GM18867 (cell line): Measurements from ENCODE around the gene NGDN.

ENCODE experiments used
- ATAC-seq: cut with Tn5 transposase; IDR thresholded peaks from one replicate; pipeline ENCODE4 v1.9.1; 2021; ENCODE audit warnings: mild to moderate bottlenecking, moderate library complexity; ENCODE audit not compliant: unreplicated experiment

The NGDN gene

DNA sequence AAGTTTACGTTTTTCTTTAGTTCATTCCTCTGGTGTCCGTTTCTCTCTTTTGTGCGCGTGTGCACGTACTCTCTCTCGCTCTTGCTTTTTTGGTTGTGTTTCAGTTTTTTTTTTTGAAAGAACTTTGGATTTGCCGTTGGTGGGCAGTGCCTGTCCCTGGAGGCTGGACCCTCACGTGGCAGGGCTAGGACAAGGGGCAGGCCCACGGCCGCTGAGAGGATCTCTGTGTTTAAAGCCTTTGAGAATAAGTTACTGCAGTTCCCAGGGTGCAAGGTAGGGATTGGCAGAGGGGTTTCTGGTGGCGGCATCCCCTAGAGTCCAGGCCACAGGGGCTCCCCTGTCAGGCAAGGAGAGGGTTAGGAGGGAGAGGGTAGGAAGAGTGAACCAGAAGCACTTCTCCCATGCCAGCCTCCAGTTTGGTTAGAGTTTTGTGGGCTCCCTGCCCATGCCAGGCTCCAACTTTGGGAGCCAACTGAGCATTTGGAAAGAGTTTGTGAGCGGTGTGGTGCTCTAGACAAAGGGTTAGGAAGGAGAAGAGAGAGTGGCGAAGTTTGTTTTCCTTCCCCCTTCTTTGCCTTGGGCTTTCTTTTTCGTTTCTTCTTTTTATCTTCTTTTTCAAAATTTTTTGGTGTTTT lies 51.5 kb downstream of the NGDN start:
- no peak for ATAC-seq

DNA sequence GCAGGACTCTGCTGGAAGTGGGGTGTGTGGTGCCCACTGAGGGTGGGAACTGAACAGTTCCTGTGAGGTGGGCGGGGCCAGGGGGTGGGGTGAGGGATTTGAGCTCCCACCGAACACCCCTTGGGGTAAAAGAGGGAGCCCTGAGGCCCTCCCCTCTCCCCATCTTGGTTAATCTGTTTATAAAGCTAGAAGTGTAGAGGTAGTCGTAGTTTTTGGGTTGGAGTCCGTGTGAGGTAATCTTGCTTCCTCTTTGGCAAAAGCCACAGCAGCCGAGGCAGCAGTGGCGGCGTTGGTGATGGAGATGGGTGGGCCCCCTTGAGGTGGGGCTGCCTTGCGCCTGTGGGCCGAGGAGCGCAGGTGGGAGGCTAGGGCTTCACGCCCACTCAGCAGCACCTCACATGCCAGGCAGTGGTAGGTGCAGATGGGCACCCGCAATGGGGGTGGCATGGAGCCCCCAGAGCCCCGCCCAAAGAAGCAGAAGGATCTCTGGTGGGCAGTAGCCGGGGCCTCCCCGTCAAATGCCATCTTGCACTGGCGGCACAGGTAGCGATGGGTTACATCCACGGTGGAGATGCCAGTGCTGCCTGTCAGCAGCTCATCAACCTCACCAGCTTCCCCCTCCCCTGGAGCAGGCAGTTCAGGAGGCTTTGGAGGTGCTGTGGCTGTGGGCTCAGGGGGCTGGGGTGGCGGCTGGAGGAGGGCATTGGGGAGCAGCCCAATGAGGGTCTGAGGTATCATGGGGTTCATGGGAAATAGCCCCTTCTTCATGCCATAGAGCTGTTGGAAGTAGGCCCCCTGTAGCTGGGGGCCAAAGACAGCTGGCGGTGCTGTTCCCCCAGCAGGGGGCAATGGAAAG lies 52.5 kb downstream of the NGDN start:
- ATAC-seq: no peak

DNA sequence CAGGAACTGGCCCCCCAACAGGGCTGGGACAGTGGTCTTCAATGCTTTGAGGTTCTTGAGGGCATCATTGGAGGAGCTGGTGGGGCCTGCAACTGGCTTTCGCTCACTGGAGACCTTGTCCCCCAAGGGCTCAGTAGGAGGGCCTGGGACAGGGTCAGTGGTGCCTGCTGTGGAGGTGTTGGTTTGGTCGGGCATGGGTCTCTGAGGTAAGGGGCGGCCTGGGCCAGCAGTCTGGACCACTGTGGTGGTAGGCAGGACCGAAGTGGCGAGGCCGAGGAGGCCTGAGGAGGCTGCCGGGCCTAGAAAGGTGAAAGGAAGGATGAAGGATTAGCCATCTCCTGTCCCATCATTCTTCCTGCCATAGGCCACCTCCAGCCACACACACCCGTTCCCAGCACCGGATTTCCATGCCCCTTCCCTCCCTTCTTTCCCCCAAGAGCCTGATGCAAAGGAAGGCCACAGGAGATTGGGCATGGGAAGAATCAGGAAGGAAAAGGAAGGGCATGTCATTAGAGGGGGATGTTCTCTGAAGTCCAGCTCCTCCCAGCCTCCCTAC lies 53.2 kb downstream of the NGDN start:
- ATAC-seq: no peak

DNA sequence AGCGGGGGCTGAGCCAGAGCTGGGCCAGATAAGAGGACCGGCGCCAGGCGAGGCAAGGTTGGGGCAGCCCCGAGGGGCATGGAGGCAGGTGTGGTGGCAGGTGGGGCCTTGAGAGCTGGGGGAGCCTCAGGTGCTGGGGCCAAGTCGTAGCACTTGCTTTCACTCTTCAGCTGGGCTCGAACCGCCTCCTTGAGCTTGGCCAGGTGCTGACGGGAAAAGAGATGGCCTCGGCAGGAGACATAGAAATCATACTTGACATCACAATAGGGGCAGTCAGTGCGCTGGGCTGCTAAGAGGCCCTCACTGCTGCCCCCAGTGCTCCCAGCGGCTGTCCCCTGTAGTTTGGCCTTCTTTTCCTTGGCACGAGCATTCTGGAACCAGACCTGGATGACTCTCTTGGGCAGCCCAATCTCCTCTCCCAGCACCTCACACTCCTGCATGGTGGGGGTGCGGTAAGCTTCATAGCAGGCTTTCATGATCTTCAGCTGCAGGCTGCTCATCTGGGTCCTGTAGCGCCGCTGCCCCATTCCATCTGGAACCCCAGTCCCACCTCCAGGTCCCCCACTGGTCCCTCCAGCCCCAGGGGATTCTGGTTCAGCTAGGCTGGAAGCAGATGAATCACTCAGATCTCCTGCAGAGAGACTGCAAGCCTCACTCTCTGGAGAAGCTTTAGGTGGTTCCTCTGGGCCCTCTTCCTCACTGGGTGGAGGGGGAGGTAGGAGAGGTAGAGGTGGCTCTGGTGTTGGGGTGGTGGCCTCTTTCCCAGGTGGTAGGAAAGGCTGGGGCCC lies 53.9 kb downstream of the NGDN start:
- ATAC-seq: no peak

DNA sequence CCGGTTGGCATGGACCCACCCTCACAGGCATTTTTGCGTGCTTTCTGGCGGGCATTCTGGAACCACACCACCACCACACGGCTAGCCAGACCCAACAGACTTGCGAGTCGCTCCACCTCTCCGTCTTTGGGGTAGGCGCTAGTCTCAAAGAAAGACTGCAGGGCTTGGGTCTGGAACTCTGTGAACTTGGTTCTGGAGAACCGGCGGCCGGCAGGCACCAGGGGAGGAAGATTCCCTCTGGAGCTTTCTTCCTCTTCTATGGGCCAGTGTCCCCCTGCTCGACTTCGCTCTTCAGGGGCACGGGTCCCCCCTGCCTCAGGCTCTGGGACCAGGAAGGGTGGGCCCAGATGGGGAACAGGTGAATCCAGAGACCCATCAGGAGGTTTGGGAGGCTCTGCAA lies 55.5 kb downstream of the NGDN start:
- ATAC-seq: no peak

DNA sequence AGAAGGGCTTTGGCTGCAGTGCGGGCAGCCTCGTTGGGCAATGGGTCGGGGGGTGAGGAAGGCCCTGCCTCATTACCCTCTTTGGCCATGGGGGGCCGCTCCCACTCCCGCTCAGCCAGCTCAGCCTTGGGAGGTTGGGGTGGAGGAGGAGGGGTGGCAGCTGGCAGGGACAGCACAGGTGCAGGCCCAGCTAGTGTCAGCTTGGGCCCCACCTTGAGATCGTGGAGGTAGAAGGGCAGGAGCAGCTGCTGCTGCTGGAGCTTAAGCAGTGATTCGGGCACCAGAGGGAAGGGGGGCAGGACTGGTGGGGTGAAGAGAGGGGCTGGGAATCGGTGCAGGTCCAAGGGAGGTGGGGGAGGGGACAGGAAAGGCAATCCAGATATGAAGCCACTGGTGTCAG lies 56.1 kb downstream of the NGDN start:
- no peak for ATAC-seq
